ENCODE data around the gene NUF2.

GRCh38 chr1:163275222-163275621 lies 46.5 kb upstream of the NUF2 start:
- TF ChIP-seq CTCF (IDR thresholded peaks at IDR 0.05) (no peak), POLR2AphosphoS5 (IDR thresholded peaks at IDR 0.05; ENCODE audit: insufficient read depth in 1 of 2, low read depth in 1 of 2) (no peak)
